OCI-LY1 (cell line): ENCODE measurements around the gene CPNE1.

Experiments
- CTCF ChIP-seq: fragments of 200-600 bp; sonication (generic), shearing (Covaris generic); IDR thresholded peaks from 2 replicates; pipeline ENCODE4 v1.5.1; 2017; ENCODE audit warnings: mild to moderate bottlenecking, antibody characterized with exemption, low read length, moderate library complexity, mixed read lengths
- EZH2 ChIP-seq: fragments of 200-600 bp; sonication (generic), shearing (Covaris generic); IDR thresholded peaks from 2 replicates; pipeline ENCODE4 v1.8.0; 2017; ENCODE audit warnings: borderline replicate concordance, mixed run types, mild to moderate bottlenecking, antibody characterized with exemption, low read length, moderate library complexity, mixed read lengths

DNA sequence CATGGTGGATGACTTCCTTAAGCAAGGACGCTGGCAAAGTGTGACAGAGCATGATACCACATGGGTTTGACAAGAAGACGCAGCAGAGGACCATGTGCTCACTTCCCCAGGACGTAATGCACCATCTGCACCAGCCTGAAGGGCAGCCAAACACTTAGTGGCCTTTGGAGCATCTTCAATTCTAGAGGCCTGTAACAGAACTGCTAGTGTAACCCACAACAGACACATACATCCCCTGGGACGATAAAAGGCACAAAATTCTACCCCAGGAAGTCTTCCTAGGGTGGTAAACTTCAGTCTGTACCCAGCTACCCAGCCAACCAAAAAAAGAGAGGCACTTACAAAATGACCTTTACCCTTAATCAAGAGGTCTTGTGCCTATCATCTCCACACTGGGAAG is 9.2 kb upstream of the CPNE1 start:
- no peak for TF ChIP-seq CTCF
- TF ChIP-seq EZH2 = no peak
